Activated naive CD4-positive, alpha-beta T cell treated with anti-CD3 and anti-CD28 coated beads, Interleukin-2, amount 50 U/mL, for 72 hours (primary cell): ENCODE data around the gene CREG2. TPM values are rescaled to one million over a fixed set of nuclear protein-coding genes. Genes with fewer than 3 reads are reported as not detected.

Experiments used
- ATAC-seq, 2 donors: fragments of 150-1000 bp; cut with Tn5 transposase; 2 replicates each; pipeline ENCODE4 v1.10.0; 2021; ENCODE audit warnings: mild to moderate bottlenecking in 2 of 2, moderate library complexity in 2 of 2
- DNase-seq, 2 donors: peaks; one replicate each; pipeline ENCODE4 v3.0.0; 2021 to 2022; ENCODE audit warnings: low spot score in 2 of 2
- H3K27ac Mint-ChIP-seq, 2 donors: one replicate each; pipeline ENCODE4 v1.8.0; 2022; ENCODE audit warnings: mild to moderate bottlenecking in 2 of 2, mixed read lengths in 2 of 2
- H3K36me3 Mint-ChIP-seq, 2 donors: one replicate each; pipeline ENCODE4 v1.8.0; 2022; ENCODE audit warnings: mixed read lengths in 2 of 2
- H3K9me3 Mint-ChIP-seq, 2 donors: one replicate each; pipeline ENCODE4 v1.8.0; 2022; ENCODE audit warnings: mixed read lengths in 2 of 2
- total RNA-seq, 2 donors: library from RNA; stranded (reverse); gene quantifications; one replicate each; pipeline ENCODE4 v1.2.3, GENCODE V29; 2022

Gene CREG2
- total RNA-seq, 2 donors from 2014 or later, result not detected

- no peaks in the 10 kb centered on the region for H3K9me3 Mint-ChIP-seq
- H3K36me3 Mint-ChIP-seq, result peaks cover 0 to 8% of the 10 kb centered on the region in 2 donors
- ATAC-seq (peak in 1 of 2 donors; percentile 71), DNase-seq (no peak)
- H3K27ac Mint-ChIP-seq, result no peak overlapping the region
Measured at GRCh38 chr2:101395545-101396315, 8.4 kb upstream of the CREG2 start.

- H3K27ac Mint-ChIP-seq, result no peak overlapping the region
Measured at GRCh38 chr2:101388232-101388631, 929 bp upstream of the CREG2 start.

GRCh38 chr2:101386599-101387150 is 628 bp downstream of the CREG2 start:
- Mint-ChIP-seq H3K9me3 (no peaks in the 10 kb centered on the region), H3K36me3 (no peaks in the 10 kb centered on the region), H3K27ac (no peak overlapping the region)
- DNase-seq, result no peak
- ATAC-seq, result peak in 1 of 2 donors; percentile 56

More at GRCh38 chr2:101388232-101388631, 929 bp upstream of the CREG2 start:
- ATAC-seq, result no peak
- no peaks in the 10 kb centered on the region for H3K9me3 Mint-ChIP-seq
- no peak for DNase-seq
- no peaks in the 10 kb centered on the region for H3K36me3 Mint-ChIP-seq

GRCh38 chr2:101383016-101383541 is 4.2 kb downstream of the CREG2 start:
- DNase-seq, result no peak
- Mint-ChIP-seq H3K27ac (no peak overlapping the region), H3K36me3 (no peaks in the 10 kb centered on the region), H3K9me3 (no peaks in the 10 kb centered on the region)
- ATAC-seq, result no peak

- no peaks in the 10 kb centered on the region for H3K36me3 Mint-ChIP-seq
Measured at GRCh38 chr2:101382442-101382841, 4.9 kb downstream of the CREG2 start.

GRCh38 chr2:101380376-101380775 is 6.9 kb downstream of the CREG2 start:
- ATAC-seq (no peak), DNase-seq (no peak)
- H3K36me3 Mint-ChIP-seq, result no peaks in the 10 kb centered on the region
- no peak overlapping the region for H3K27ac Mint-ChIP-seq
- H3K9me3 Mint-ChIP-seq, result no peaks in the 10 kb centered on the region

More at GRCh38 chr2:101382442-101382841, 4.9 kb downstream of the CREG2 start:
- Mint-ChIP-seq H3K9me3 (no peaks in the 10 kb centered on the region), H3K27ac (no peak overlapping the region)
- ATAC-seq (no peak), DNase-seq (no peak)

GRCh38 chr2:101379091-101379490 is 8.2 kb downstream of the CREG2 start:
- Mint-ChIP-seq H3K36me3 (no peaks in the 10 kb centered on the region), H3K27ac (no peak overlapping the region), H3K9me3 (no peaks in the 10 kb centered on the region)
- ATAC-seq, result no peak
- DNase-seq, result no peak

GRCh38 chr2:101375653-101376052 is 11.7 kb downstream of the CREG2 start:
- H3K9me3 Mint-ChIP-seq, result peaks cover 3 to 13% of the 10 kb centered on the region in 2 donors
- DNase-seq (no peak), ATAC-seq (no peak)
- peaks cover 0 to 10% of the 10 kb centered on the region in 2 donors for H3K36me3 Mint-ChIP-seq
- H3K27ac Mint-ChIP-seq, result no peak overlapping the region

GRCh38 chr2:101374821-101375561 is 12.3 kb downstream of the CREG2 start:
- DNase-seq, result no peak
- Mint-ChIP-seq H3K9me3 (peaks cover 3 to 13% of the 10 kb centered on the region in 2 donors), H3K27ac (no peak overlapping the region), H3K36me3 (peaks cover 0 to 10% of the 10 kb centered on the region in 2 donors)
- ATAC-seq, result no peak

- no peak for ATAC-seq
- H3K27ac Mint-ChIP-seq, result no peak overlapping the region
- peaks cover 3 to 13% of the 10 kb centered on the region in 2 donors for H3K9me3 Mint-ChIP-seq
- DNase-seq, result no peak
- peaks cover 0 to 10% of the 10 kb centered on the region in 2 donors for H3K36me3 Mint-ChIP-seq
Measured at GRCh38 chr2:101372792-101373191, 14.5 kb downstream of the CREG2 start.

- no peak for DNase-seq
- H3K27ac Mint-ChIP-seq, result no peak overlapping the region
- peaks cover 0 to 10% of the 10 kb centered on the region in 2 donors for H3K36me3 Mint-ChIP-seq
- no peak for ATAC-seq
- peaks cover 3 to 13% of the 10 kb centered on the region in 2 donors for H3K9me3 Mint-ChIP-seq
Measured at GRCh38 chr2:101371636-101372035, 15.7 kb downstream of the CREG2 start.

GRCh38 chr2:101369100-101369499 is 18.2 kb downstream of the CREG2 start:
- no peak for ATAC-seq
- no peak for DNase-seq
- peaks cover 3 to 13% of the 10 kb centered on the region in 2 donors for H3K9me3 Mint-ChIP-seq
- no peak overlapping the region for H3K27ac Mint-ChIP-seq
- H3K36me3 Mint-ChIP-seq, result peaks cover 0 to 10% of the 10 kb centered on the region in 2 donors

GRCh38 chr2:101368376-101368775 is 18.9 kb downstream of the CREG2 start:
- peaks cover 2 to 12% of the 10 kb centered on the region in 2 donors for H3K9me3 Mint-ChIP-seq
- H3K27ac Mint-ChIP-seq, result no peak overlapping the region
- H3K36me3 Mint-ChIP-seq, result peaks cover 0 to 10% of the 10 kb centered on the region in 2 donors
- ATAC-seq, result no peak
- no peak for DNase-seq

- H3K36me3 Mint-ChIP-seq, result peaks cover 0 to 1% of the 10 kb centered on the region in 2 donors
- DNase-seq, result no peak
- ATAC-seq, result no peak
- H3K27ac Mint-ChIP-seq, result no peak overlapping the region
- peaks cover 0 to 3% of the 10 kb centered on the region in 2 donors for H3K9me3 Mint-ChIP-seq
Measured at GRCh38 chr2:101367508-101367907, 19.8 kb downstream of the CREG2 start.

GRCh38 chr2:101364878-101365277 is 22.4 kb downstream of the CREG2 start:
- Mint-ChIP-seq H3K36me3 (no peaks in the 10 kb centered on the region), H3K27ac (no peak overlapping the region), H3K9me3 (no peaks in the 10 kb centered on the region)
- ATAC-seq, result no peak
- no peak for DNase-seq

- no peak for ATAC-seq
- no peaks in the 10 kb centered on the region for H3K9me3 Mint-ChIP-seq
- no peak for DNase-seq
- peak overlapping the region in 1 of 2 donors; percentile 40 for H3K27ac Mint-ChIP-seq
- no peaks in the 10 kb centered on the region for H3K36me3 Mint-ChIP-seq
Measured at GRCh38 chr2:101362777-101363176, 24.5 kb downstream of the CREG2 start.

- no peaks in the 10 kb centered on the region for H3K36me3 Mint-ChIP-seq
- DNase-seq (no peak), ATAC-seq (no peak)
- no peaks in the 10 kb centered on the region for H3K9me3 Mint-ChIP-seq
- no peak overlapping the region for H3K27ac Mint-ChIP-seq
Measured at GRCh38 chr2:101362316-101362715, 25.0 kb downstream of the CREG2 start.
